Muscle layer of colon (tissue), 2 donors: ENCODE data around the gene PHLDA2.

ENCODE experiments used
- H3K27ac ChIP-seq: one replicate; pipeline ENCODE4 v1.7.0; 2013; ENCODE audit warnings: low read depth, mild to moderate bottlenecking, low read length, moderate library complexity
- H3K27me3 ChIP-seq, 2 donors: one replicate each; pipeline ENCODE4 v1.7.0; 2013; ENCODE audit warnings: low read length in 2 of 2, mild to moderate bottlenecking in 2 of 2; ENCODE audit not compliant: insufficient read depth in 2 of 2, control insufficient read depth in 1 of 2
- H3K36me3 ChIP-seq: one replicate; pipeline ENCODE4 v1.7.0; 2013; ENCODE audit warnings: mild to moderate bottlenecking, low read length; ENCODE audit not compliant: insufficient read depth
- H3K4me1 ChIP-seq: one replicate; pipeline ENCODE4 v1.7.0; 2013; ENCODE audit warnings: mild to moderate bottlenecking, low read length; ENCODE audit not compliant: insufficient read depth
- H3K4me3 ChIP-seq, 2 donors: one replicate each; pipeline ENCODE4 v1.7.0; 2013; ENCODE audit warnings: low read length in 2 of 2, low read depth in 1 of 2, mild to moderate bottlenecking in 1 of 2, moderate library complexity in 1 of 2
- H3K9ac ChIP-seq: one replicate; pipeline ENCODE4 v1.7.0; 2013; ENCODE audit warnings: low read length
- H3K9me3 ChIP-seq: one replicate; pipeline ENCODE4 v1.7.0; 2013; ENCODE audit warnings: mild to moderate bottlenecking, low read length
- donor health status: abdominal sarcoma.
- donor health status: Adenocarcinoma of cecum.

The PHLDA2 gene

GRCh38 chr11:2916892-2917645 is 12.2 kb downstream of the PHLDA2 start:
- H3K27me3 ChIP-seq, result no peaks in the 10 kb centered on the region
- H3K4me1 ChIP-seq, result no peaks in the 10 kb centered on the region
- no peaks in the 10 kb centered on the region for H3K36me3 ChIP-seq
- H3K4me3 ChIP-seq, result no peak overlapping the region
- no peak overlapping the region for H3K27ac ChIP-seq
- no peaks in the 10 kb centered on the region for H3K9me3 ChIP-seq
- H3K9ac ChIP-seq, result no peak overlapping the region

GRCh38 chr11:2916114-2916891 is 12.9 kb downstream of the PHLDA2 start:
- H3K9ac ChIP-seq, result no peak overlapping the region
- H3K27me3 ChIP-seq, result no peaks in the 10 kb centered on the region
- H3K4me1 ChIP-seq, result no peaks in the 10 kb centered on the region
- H3K4me3 ChIP-seq, result no peak overlapping the region
- no peaks in the 10 kb centered on the region for H3K36me3 ChIP-seq
- H3K9me3 ChIP-seq, result no peaks in the 10 kb centered on the region
- no peak overlapping the region for H3K27ac ChIP-seq

DNA sequence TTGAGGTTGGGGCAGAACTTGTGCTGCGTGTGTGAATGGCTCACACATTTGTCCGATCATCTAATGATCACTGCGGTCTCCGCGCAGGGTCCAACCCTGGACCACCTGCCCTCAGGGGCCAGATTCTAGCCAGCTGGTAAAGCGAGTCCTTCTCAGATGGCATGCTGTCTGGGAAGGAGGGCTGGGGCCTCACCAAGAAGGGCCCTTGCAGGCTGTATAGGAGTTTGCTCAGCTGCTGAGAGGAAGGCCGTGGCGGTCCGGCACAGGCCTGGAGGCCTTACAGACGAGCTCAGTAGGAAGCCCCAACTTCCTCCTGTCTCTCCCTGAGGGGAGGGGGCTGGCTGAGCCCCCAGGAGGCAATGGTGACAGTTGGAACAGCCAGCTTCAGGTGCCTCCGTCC is 13.7 kb downstream of the PHLDA2 start:
- Histone ChIP-seq H3K27ac (no peak overlapping the region), H3K4me1 (no peaks in the 10 kb centered on the region), H3K27me3 (no peaks in the 10 kb centered on the region), H3K36me3 (no peaks in the 10 kb centered on the region), H3K4me3 (no peak overlapping the region), H3K9me3 (no peaks in the 10 kb centered on the region), H3K9ac (no peak overlapping the region)

- Histone ChIP-seq H3K27ac (no peak overlapping the region), H3K36me3 (no peaks in the 10 kb centered on the region), H3K4me1 (no peaks in the 10 kb centered on the region), H3K4me3 (no peak overlapping the region), H3K9ac (no peak overlapping the region), H3K27me3 (peaks cover 0 to 3% of the 10 kb centered on the region in 2 donors), H3K9me3 (no peaks in the 10 kb centered on the region)
Measured at GRCh38 chr11:2914455-2915195, 14.6 kb downstream of the PHLDA2 start.

DNA sequence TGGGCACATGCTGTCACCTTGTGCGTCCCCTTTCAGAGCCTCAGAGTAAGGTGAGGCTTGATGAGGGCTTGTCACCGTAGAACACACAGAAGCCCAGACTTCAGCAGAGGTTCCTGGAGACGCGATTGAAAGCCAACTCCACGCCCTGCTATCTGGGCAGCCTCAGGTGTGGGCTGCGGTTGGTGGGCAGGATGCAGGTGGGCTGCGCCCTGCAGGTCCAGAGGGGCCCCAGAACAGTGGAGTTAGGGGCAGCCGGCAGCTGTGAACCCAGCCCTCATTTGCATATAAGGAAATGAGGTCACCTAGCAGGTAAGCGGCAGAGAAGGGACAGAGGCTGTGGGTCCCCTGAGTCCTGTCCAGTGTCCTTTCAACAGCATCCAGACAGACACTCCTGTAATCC is 15.4 kb downstream of the PHLDA2 start:
- Histone ChIP-seq H3K27ac (no peak overlapping the region), H3K9me3 (no peaks in the 10 kb centered on the region), H3K4me1 (no peaks in the 10 kb centered on the region), H3K36me3 (no peaks in the 10 kb centered on the region), H3K27me3 (peaks cover 0 to 10% of the 10 kb centered on the region in 2 donors), H3K4me3 (no peak overlapping the region), H3K9ac (no peak overlapping the region)

GRCh38 chr11:2913019-2913431 is 16.2 kb downstream of the PHLDA2 start:
- no peaks in the 10 kb centered on the region for H3K36me3 ChIP-seq
- H3K27ac ChIP-seq, result no peak overlapping the region
- peaks cover 0 to 16% of the 10 kb centered on the region in 2 donors for H3K27me3 ChIP-seq
- no peaks in the 10 kb centered on the region for H3K4me1 ChIP-seq
- no peak overlapping the region for H3K9ac ChIP-seq
- no peak overlapping the region for H3K4me3 ChIP-seq
- H3K9me3 ChIP-seq, result no peaks in the 10 kb centered on the region

GRCh38 chr11:2912498-2912897 is 16.7 kb downstream of the PHLDA2 start:
- no peaks in the 10 kb centered on the region for H3K9me3 ChIP-seq
- peaks cover 0 to 16% of the 10 kb centered on the region in 2 donors for H3K27me3 ChIP-seq
- H3K36me3 ChIP-seq, result no peaks in the 10 kb centered on the region
- H3K4me3 ChIP-seq, result no peak overlapping the region
- no peaks in the 10 kb centered on the region for H3K4me1 ChIP-seq
- H3K9ac ChIP-seq, result no peak overlapping the region
- no peak overlapping the region for H3K27ac ChIP-seq

- no peak overlapping the region for H3K27ac ChIP-seq
- H3K9ac ChIP-seq, result no peak overlapping the region
- H3K4me1 ChIP-seq, result no peaks in the 10 kb centered on the region
- H3K4me3 ChIP-seq, result no peak overlapping the region
- H3K36me3 ChIP-seq, result no peaks in the 10 kb centered on the region
- no peaks in the 10 kb centered on the region for H3K9me3 ChIP-seq
- peaks cover 0 to 16% of the 10 kb centered on the region in 2 donors for H3K27me3 ChIP-seq
Measured at GRCh38 chr11:2911785-2912391, 17.3 kb downstream of the PHLDA2 start.

DNA sequence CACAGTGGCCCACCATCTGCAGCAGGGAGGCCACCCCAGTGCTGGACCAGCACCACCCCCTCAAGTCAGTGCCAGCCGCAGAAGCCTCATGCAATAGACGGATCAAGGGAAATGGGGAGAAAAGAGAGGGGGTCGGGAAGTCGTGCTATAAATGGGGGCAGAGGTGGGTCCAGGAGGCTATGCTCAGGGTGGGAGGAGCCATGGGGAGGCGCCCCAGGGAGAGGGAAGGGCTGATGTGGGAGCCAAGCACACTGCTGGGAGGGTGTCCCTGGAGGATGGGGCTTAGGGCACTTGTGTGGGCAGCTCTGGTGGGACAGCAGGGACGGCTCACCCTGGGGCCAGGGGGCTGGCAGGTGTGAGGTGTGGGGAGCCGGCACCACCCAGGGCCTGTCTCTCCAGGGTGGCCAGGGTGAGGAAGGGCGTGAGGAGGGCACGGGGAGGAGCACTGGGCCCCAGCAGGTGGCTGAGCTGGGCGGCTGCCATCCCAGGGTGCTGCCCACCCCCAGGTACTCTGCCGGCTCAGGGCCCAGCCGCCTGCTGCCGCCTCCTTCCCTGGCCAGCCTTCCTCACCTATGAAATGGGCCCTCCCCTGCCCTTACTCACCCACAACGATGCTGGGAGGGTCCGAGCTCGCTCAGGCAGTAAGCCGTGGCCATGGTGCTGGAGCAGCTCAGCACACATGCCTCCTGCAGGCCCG is 18.0 kb downstream of the PHLDA2 start:
- H3K36me3 ChIP-seq, result no peaks in the 10 kb centered on the region
- no peak overlapping the region for H3K4me3 ChIP-seq
- H3K27me3 ChIP-seq, result peaks cover 0 to 16% of the 10 kb centered on the region in 2 donors
- H3K4me1 ChIP-seq, result no peaks in the 10 kb centered on the region
- no peak overlapping the region for H3K9ac ChIP-seq
- H3K27ac ChIP-seq, result no peak overlapping the region
- H3K9me3 ChIP-seq, result no peaks in the 10 kb centered on the region

DNA sequence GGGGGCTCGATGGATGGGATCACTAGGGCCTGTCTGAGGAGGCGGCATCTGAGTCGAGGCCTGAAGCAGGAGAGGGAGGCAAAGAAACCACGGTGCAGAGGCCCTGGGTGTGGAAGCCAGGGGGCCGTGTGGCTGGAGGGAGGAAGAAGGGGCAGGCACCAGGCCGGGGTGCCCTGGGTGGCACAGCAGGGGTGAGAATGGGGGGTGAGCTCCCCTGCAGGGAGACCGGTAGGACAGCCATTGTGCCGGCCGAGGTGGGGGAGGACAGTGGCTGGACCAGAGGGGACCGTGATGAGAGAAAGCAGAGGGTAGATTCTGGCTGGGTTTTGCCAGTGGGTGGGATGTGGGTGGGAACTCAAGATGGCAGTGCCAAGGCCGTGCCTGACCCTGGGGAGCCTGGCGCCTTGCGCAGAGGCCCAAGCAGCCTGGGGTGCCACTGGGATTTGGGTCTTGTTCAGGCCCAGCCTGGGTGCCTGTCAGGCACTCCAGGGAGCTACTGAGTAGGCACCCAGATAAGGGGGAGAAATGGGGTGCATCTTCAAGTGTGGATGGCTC is 18.7 kb downstream of the PHLDA2 start:
- Histone ChIP-seq H3K4me3 (no peak overlapping the region), H3K9me3 (no peaks in the 10 kb centered on the region), H3K27me3 (peaks cover 0 to 16% of the 10 kb centered on the region in 2 donors), H3K27ac (no peak overlapping the region), H3K4me1 (no peaks in the 10 kb centered on the region), H3K9ac (no peak overlapping the region), H3K36me3 (no peaks in the 10 kb centered on the region)
